RWPE2 (cell line): ENCODE results near the gene TMEM106C.
A peak's percentile ranks its signal among the peaks of the same experiment; 100 is the strongest.

ENCODE experiments used
- ATAC-seq: fragments of 200-7000 bp; cut with Tn5 transposase; 3 replicates; pipeline ENCODE4 v1.9.1; 2021; ENCODE audit warnings: low read depth
- DNase-seq: peaks from one replicate; pipeline ENCODE4 v3.0.0-alpha.2; 2020; ENCODE audit warnings: low spot score
- H3K27ac ChIP-seq: fragments of 450-650 bp; 2 replicates; pipeline ENCODE4 v1.5.1; 2017; ENCODE audit warnings: mild to moderate bottlenecking; ENCODE audit not compliant: poor library complexity, severe bottlenecking
- H3K27me3 ChIP-seq: fragments of 250-450 bp; sonication (Bioruptor Pico); 2 replicates; pipeline ENCODE4 v1.5.1; 2021; ENCODE audit warnings: mild to moderate bottlenecking, moderate library complexity; ENCODE audit not compliant: insufficient read depth, poor library complexity, severe bottlenecking
- H3K36me3 ChIP-seq: fragments of 250-450 bp; sonication (Bioruptor Pico); 2 replicates; pipeline ENCODE4 v1.5.1; 2020; ENCODE audit warnings: low read depth, mild to moderate bottlenecking, moderate library complexity
- H3K4me1 ChIP-seq: fragments of 250-450 bp; sonication (Bioruptor Pico); 2 replicates; pipeline ENCODE4 v1.5.1; 2021; ENCODE audit warnings: mild to moderate bottlenecking, moderate library complexity; ENCODE audit not compliant: insufficient read depth, poor library complexity, severe bottlenecking
- H3K4me3 ChIP-seq: fragments of 250-450 bp; sonication (Bioruptor Pico); 2 replicates; pipeline ENCODE4 v1.5.1; 2021; ENCODE audit warnings: mild to moderate bottlenecking, moderate library complexity; ENCODE audit not compliant: severe bottlenecking
- H3K9me3 ChIP-seq: fragments of 250-450 bp; sonication (Bioruptor Pico); 2 replicates; pipeline ENCODE4 v1.5.1; 2021; ENCODE audit warnings: mild to moderate bottlenecking, moderate library complexity; ENCODE audit not compliant: severe bottlenecking
- TF ChIP-seq, protein P1 (sequence below): fragments of 450-650 bp; IDR thresholded peaks from one replicate; pipeline ENCODE4 v1.5.1; 2017; ENCODE audit warnings: mild to moderate bottlenecking, moderate library complexity; ENCODE audit not compliant: poor library complexity, severe bottlenecking

The TMEM106C gene

DNA sequence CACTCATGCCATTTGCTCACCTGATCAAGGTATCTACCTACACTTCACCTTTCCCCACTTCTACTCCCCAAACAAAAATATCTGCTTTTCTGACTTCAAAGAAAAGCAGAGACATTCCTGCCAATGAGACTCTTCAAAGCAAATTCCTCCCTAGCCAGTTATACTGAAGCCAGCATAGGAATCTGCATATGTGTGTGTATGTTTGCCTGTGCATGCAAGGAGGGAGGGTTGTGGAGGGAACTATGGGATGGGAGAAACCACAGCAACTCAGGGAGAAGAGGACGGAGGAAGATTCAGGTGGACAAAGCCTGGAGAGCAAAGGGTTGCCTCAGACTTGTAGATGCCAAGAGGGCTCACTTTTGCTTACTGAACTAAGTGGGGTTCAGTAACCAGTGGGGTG lies 32.2 kb upstream of the TMEM106C start:
- no peak for ATAC-seq
- Histone ChIP-seq H3K36me3 (no peaks in the 10 kb centered on the region), H3K27me3 (no peaks in the 10 kb centered on the region), H3K4me3 (no peak overlapping the region), H3K27ac (no peak overlapping the region), H3K4me1 (no peaks in the 10 kb centered on the region), H3K9me3 (no peaks in the 10 kb centered on the region)
- TF ChIP-seq, protein P1, sequence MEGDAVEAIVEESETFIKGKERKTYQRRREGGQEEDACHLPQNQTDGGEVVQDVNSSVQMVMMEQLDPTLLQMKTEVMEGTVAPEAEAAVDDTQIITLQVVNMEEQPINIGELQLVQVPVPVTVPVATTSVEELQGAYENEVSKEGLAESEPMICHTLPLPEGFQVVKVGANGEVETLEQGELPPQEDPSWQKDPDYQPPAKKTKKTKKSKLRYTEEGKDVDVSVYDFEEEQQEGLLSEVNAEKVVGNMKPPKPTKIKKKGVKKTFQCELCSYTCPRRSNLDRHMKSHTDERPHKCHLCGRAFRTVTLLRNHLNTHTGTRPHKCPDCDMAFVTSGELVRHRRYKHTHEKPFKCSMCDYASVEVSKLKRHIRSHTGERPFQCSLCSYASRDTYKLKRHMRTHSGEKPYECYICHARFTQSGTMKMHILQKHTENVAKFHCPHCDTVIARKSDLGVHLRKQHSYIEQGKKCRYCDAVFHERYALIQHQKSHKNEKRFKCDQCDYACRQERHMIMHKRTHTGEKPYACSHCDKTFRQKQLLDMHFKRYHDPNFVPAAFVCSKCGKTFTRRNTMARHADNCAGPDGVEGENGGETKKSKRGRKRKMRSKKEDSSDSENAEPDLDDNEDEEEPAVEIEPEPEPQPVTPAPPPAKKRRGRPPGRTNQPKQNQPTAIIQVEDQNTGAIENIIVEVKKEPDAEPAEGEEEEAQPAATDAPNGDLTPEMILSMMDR, result no peak
- no peak for DNase-seq

DNA sequence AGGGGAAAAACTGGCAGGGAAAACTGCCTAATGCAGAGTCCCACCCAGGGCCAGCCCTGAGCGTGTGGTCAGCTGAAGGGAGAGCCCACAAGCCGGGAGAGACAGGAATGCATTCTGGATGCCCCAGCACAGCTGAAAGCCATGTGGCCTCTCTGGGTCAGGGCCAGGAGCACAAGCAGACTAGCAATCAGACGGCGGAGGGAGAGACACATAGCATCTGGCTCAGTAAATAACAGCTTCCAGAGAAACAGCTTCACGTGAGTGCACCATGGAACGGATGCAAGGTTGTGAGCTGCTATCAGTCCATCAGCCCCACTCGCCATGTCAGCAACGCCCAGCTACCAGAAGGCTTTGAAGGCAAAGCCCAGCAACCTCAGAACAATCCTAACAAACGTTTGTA lies 28.2 kb upstream of the TMEM106C start:
- no peak for DNase-seq
- no peak for ATAC-seq
- no peaks in the 10 kb centered on the region for H3K36me3 ChIP-seq
- H3K27ac ChIP-seq, result no peak overlapping the region
- no peaks in the 10 kb centered on the region for H3K9me3 ChIP-seq
- no peaks in the 10 kb centered on the region for H3K4me1 ChIP-seq
- TF ChIP-seq, protein P1, result no peak
- H3K4me3 ChIP-seq, result no peak overlapping the region
- no peaks in the 10 kb centered on the region for H3K27me3 ChIP-seq

DNA sequence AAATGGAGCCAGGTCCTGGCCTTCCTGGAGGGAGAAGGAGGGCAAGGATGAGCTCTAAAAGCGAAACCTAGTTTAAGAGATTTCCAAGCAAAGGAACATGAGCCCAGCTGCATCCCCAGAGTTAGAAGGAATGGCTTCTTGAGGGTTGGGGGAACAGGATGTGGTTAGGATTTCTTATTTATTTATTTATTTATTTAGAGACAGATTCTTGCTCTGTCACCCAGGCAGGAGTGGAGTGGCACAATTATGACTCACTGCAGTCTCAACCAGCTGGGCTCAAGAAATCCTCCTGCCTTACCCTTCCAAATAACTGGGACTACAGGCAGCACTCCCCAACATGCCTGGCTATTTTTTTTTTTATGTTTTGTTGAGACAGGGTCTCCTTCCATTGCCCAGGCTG lies 25.3 kb upstream of the TMEM106C start:
- Histone ChIP-seq H3K4me1 (no peaks in the 10 kb centered on the region), H3K4me3 (no peak overlapping the region), H3K27me3 (no peaks in the 10 kb centered on the region), H3K27ac (no peak overlapping the region), H3K9me3 (no peaks in the 10 kb centered on the region), H3K36me3 (no peaks in the 10 kb centered on the region)
- TF ChIP-seq, protein P1, result no peak
- peak; percentile 50 for ATAC-seq
- no peak for DNase-seq

DNA sequence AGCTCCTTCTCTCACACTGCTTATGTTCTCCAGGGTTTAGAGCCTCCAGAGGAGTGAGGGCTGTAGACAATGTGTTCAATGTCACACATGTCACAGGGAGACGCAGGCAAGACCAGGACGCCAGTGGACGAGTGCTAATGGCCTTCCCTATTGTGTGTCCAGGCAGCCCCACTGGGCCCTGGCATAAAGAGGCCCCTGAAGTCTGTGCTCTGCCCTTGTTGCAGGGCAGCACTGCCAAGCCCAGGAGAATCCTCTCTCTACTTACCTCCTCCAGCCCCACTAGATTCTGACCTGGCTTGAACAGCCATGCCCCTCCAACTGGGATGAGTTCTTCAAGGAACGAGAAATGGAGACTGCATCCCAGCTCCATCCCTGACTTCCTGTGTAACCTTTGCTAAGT lies 24.8 kb upstream of the TMEM106C start:
- TF ChIP-seq, protein P1, result no peak
- Histone ChIP-seq H3K27me3 (no peaks in the 10 kb centered on the region), H3K36me3 (no peaks in the 10 kb centered on the region), H3K4me3 (no peak overlapping the region), H3K9me3 (no peaks in the 10 kb centered on the region), H3K4me1 (no peaks in the 10 kb centered on the region), H3K27ac (no peak overlapping the region)
- ATAC-seq (no peak), DNase-seq (no peak)

DNA sequence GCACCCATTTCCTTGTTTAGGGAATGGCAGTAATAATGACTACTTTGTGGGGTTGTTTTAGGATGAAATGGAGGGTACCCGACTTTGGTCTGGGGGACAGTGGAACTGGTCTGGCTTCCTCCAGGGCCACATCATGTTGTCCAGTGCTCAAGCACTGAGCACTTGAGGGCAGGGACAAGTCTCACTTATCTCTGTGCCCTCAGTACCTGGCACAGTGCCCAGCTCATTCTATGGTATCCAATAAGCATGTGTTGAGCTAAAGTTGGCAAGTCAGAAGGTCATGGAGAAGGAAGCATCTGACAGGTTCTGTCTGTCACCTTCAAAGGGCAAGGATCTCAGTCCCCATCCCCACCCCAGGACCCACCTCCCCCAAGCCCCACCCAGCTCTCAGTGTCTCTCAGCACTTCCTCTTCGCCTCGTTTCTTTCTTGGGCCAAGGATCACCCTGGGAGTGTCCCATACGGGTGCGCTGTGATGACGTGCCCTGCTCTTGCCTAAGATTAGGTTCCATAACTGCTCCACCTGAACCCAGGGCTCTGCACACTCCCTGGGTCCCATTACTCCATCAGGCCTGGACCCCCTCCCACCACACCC lies 24.3 kb upstream of the TMEM106C start:
- H3K9me3 ChIP-seq, result no peaks in the 10 kb centered on the region
- no peaks in the 10 kb centered on the region for H3K36me3 ChIP-seq
- H3K27ac ChIP-seq, result no peak overlapping the region
- ATAC-seq (no peak), DNase-seq (peak; percentile 38)
- no peaks in the 10 kb centered on the region for H3K4me1 ChIP-seq
- H3K4me3 ChIP-seq, result no peak overlapping the region
- TF ChIP-seq, protein P1, result no peak
- H3K27me3 ChIP-seq, result no peaks in the 10 kb centered on the region
